ENCODE data around the gene RTN3. TPM values are rescaled to one million over a fixed set of nuclear protein-coding genes. Genes with fewer than 3 reads are reported as not detected.
"Not testable (repeated sequence)": the region's sequence is repeated elsewhere in the genome, so short reads cannot be mapped to it uniquely, and the experiment has no call there.

RTN3 gene, protein sequence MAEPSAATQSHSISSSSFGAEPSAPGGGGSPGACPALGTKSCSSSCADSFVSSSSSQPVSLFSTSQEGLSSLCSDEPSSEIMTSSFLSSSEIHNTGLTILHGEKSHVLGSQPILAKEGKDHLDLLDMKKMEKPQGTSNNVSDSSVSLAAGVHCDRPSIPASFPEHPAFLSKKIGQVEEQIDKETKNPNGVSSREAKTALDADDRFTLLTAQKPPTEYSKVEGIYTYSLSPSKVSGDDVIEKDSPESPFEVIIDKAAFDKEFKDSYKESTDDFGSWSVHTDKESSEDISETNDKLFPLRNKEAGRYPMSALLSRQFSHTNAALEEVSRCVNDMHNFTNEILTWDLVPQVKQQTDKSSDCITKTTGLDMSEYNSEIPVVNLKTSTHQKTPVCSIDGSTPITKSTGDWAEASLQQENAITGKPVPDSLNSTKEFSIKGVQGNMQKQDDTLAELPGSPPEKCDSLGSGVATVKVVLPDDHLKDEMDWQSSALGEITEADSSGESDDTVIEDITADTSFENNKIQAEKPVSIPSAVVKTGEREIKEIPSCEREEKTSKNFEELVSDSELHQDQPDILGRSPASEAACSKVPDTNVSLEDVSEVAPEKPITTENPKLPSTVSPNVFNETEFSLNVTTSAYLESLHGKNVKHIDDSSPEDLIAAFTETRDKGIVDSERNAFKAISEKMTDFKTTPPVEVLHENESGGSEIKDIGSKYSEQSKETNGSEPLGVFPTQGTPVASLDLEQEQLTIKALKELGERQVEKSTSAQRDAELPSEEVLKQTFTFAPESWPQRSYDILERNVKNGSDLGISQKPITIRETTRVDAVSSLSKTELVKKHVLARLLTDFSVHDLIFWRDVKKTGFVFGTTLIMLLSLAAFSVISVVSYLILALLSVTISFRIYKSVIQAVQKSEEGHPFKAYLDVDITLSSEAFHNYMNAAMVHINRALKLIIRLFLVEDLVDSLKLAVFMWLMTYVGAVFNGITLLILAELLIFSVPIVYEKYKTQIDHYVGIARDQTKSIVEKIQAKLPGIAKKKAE
- 10 to 100 TPM; 46.7 to 47.6 TPM for total RNA-seq

GRCh38 chr11:63681321-63682065 lies at the start of gene RTN3:
RTN3 (plus strand) TSS chr11:63681500; CDS start chr11:63681637, 137 bp downstream.
- Mint-ChIP-seq H3K36me3 (ENCODE audit: low read depth) (no peaks in the 10 kb centered on the region), H3K4me1 (ENCODE audit: low read depth) (peaks cover 22% of the 10 kb centered on the region), H3K27ac (peak within 1 kb of the TSS; percentile 86), H3K27me3 (ENCODE audit: low read depth) (no peaks in the 10 kb centered on the region), H3K9me3 (no peaks in the 10 kb centered on the region), H3K4me3 (peak within 1 kb of the TSS; percentile 91)
- peak; percentile 98 for DNase-seq
- intact Hi-C loops (cut with micrococcal nuclease): loop anchor here (1.0 to 10.0 kb wide), 2 partner anchors 10 to 1127 kb away; partner anchors contain the start of gene ATL3
- CTCF ChIA-PET: interaction anchor here (0.7 to 2.0 kb wide), 6 partner anchors 8 to 1007 kb away, joined by 3 to 8 read pairs (median 4); partner anchors contain the start of gene ATL3

GRCh38 chr11:63635762-63636465 lies 45.4 kb upstream of the RTN3 start:
- H3K4me3 Mint-ChIP-seq: no peak overlapping the region
- no peak overlapping the region for H3K27ac Mint-ChIP-seq
- H3K27me3 Mint-ChIP-seq (ENCODE audit: low read depth): no peaks in the 10 kb centered on the region
- intact Hi-C loops (cut with micrococcal nuclease): loop anchor here (1.0 to 5.0 kb wide), 4 partner anchors 84 to 601 kb away; no protein-coding TSS in a partner anchor
- peaks cover 13% of the 10 kb centered on the region for H3K4me1 Mint-ChIP-seq (ENCODE audit: low read depth)
- DNase-seq: peak; percentile 82
- CTCF ChIA-PET: interaction anchor here (0.6 to 8.3 kb wide), 9 partner anchors 8 to 423 kb away, joined by 3 to 93 read pairs (median 3); partner anchors contain the start of gene PLAAT5
- H3K9me3 Mint-ChIP-seq: no peaks in the 10 kb centered on the region
- peaks cover 12% of the 10 kb centered on the region for H3K36me3 Mint-ChIP-seq (ENCODE audit: low read depth)

DNA sequence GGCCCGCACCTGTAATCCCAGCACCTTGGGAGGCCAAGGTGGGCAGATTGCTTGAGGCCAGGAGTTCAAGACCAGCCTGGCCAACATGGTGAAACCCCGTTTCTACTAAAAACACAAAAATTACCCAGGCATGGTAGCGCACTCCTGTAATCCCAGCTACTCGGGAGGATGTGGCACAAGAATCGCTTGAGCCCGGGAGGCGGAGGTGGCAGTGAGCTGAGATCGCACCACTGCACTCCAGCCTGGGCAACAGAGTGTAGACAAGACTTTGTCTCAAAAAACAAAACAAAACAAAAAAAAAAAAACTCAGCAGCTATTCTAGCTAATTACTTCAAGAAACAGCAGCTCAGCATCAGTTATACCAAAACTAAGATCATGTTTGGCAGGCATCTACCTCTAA lies 42.9 kb upstream of the RTN3 start:
- not testable (repeated sequence) for H3K27ac Mint-ChIP-seq; H3K36me3 Mint-ChIP-seq (ENCODE audit: low read depth); H3K27me3 Mint-ChIP-seq (ENCODE audit: low read depth); DNase-seq; H3K4me1 Mint-ChIP-seq (ENCODE audit: low read depth); H3K4me3 Mint-ChIP-seq; H3K9me3 Mint-ChIP-seq
- CTCF ChIA-PET: interaction anchor here (0.6 to 8.3 kb wide), 18 partner anchors 10 to 511 kb away, joined by 3 to 93 read pairs (median 3); no protein-coding TSS in a partner anchor
- intact Hi-C loops (cut with micrococcal nuclease): loop anchor here (5.0 kb wide), 2 partner anchors 86 to 106 kb away; no protein-coding TSS in a partner anchor

GRCh38 chr11:63639199-63639832 lies 42.0 kb upstream of the RTN3 start:
- CTCF ChIA-PET: interaction anchor here (0.6 to 8.3 kb wide), 18 partner anchors 9 to 510 kb away, joined by 3 to 93 read pairs (median 3); no protein-coding TSS in a partner anchor
- H3K4me3 Mint-ChIP-seq: no peak overlapping the region

DNA sequence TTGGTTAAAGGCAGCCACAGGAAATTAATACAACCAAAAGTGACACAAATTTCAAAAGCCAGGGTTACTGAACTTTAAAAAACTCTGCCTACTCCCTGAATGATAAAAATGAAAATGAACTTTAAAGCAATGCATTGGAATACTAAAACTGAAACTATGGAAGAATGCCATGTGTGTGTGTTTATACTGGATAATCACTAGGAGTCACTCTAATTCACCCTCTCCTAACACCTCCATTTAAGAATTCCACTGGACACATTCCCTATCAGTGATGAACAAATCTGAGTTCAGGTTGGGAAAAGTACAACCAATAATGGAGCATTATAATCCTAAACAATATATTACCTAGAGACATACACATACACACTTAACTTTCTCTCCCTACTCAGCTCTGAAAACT lies 39.6 kb upstream of the RTN3 start:
- no peak overlapping the region for H3K4me3 Mint-ChIP-seq
- DNase-seq: no peak
- H3K9me3 Mint-ChIP-seq: no peaks in the 10 kb centered on the region
- H3K27me3 Mint-ChIP-seq (ENCODE audit: low read depth): no peaks in the 10 kb centered on the region
- intact Hi-C loops (cut with micrococcal nuclease): no loop called here
- no peak overlapping the region for H3K27ac Mint-ChIP-seq
- peaks cover 6% of the 10 kb centered on the region for H3K4me1 Mint-ChIP-seq (ENCODE audit: low read depth)
- H3K36me3 Mint-ChIP-seq (ENCODE audit: low read depth): peaks cover 10% of the 10 kb centered on the region
- CTCF ChIA-PET: interaction anchor here (1.0 kb wide), 1 partner anchor 162 kb away, joined by 7 read pairs; no protein-coding TSS in a partner anchor

More at GRCh38 chr11:63639199-63639832, 42.0 kb upstream of the RTN3 start:
- no peaks in the 10 kb centered on the region for H3K9me3 Mint-ChIP-seq
- no peaks in the 10 kb centered on the region for H3K27me3 Mint-ChIP-seq (ENCODE audit: low read depth)
- peaks cover 6% of the 10 kb centered on the region for H3K4me1 Mint-ChIP-seq (ENCODE audit: low read depth)
- peaks cover 12% of the 10 kb centered on the region for H3K36me3 Mint-ChIP-seq (ENCODE audit: low read depth)
- no peak for DNase-seq
- no peak overlapping the region for H3K27ac Mint-ChIP-seq
- intact Hi-C loops (cut with micrococcal nuclease): loop anchor here (1.0 to 5.0 kb wide), 3 partner anchors 87 to 107 kb away; no protein-coding TSS in a partner anchor

DNA sequence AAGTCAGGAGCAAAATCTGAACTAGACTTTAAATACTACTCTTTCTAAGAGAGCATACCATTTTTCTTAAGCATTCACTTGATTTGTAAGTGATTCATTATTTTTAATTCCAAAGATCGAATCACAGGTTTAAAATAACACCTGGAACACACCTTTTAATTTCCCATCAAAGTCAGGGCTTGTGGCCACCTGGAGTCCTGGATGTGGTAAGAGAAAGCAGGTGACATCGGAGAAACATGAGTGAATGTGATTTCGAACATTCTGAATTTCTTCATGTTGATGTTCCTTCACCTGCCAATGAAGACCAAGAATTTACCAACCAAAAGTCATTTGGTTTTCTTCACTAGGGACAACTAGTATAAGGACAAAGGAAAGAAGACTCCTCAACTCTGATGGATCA lies 38.1 kb upstream of the RTN3 start:
- H3K36me3 Mint-ChIP-seq (ENCODE audit: low read depth): peaks cover 12% of the 10 kb centered on the region
- intact Hi-C loops (cut with micrococcal nuclease): no loop called here
- DNase-seq: no peak
- CTCF ChIA-PET: interaction anchor here (0.6 to 1.8 kb wide), 2 partner anchors 95 to 193 kb away, joined by 4 to 8 read pairs; no protein-coding TSS in a partner anchor
- no peak overlapping the region for H3K27ac Mint-ChIP-seq
- H3K4me1 Mint-ChIP-seq (ENCODE audit: low read depth): peaks cover 2% of the 10 kb centered on the region
- H3K27me3 Mint-ChIP-seq (ENCODE audit: low read depth): no peaks in the 10 kb centered on the region
- H3K9me3 Mint-ChIP-seq: no peaks in the 10 kb centered on the region
- H3K4me3 Mint-ChIP-seq: no peak overlapping the region

DNA sequence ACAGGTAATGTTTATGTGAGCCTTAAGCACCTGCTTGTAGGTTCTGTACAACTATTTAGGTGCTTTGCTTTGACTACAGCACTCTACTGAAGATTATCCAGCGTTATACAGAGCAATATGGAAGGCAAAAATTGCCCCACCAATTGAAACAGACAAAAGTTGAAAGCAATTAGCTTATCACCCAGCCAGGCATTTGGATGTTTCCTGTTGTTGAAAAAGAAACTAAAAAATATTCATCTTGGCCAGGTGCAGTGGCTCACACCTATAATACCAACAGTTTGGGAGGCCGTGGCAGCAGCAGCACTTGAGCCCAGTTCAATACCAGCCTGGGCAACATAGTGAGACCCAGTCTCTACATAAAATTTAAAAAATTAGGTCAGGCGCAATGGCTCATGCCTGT lies 28.6 kb upstream of the RTN3 start:
- intact Hi-C loops (cut with micrococcal nuclease): no loop called here
- no peak for DNase-seq
- Mint-ChIP-seq H3K27me3 (ENCODE audit: low read depth) (no peaks in the 10 kb centered on the region), H3K9me3 (no peaks in the 10 kb centered on the region), H3K36me3 (ENCODE audit: low read depth) (peaks cover 19% of the 10 kb centered on the region), H3K4me1 (ENCODE audit: low read depth) (peaks cover 7% of the 10 kb centered on the region), H3K27ac (no peak overlapping the region), H3K4me3 (no peak overlapping the region)
- CTCF ChIA-PET: no interaction called here

DNA sequence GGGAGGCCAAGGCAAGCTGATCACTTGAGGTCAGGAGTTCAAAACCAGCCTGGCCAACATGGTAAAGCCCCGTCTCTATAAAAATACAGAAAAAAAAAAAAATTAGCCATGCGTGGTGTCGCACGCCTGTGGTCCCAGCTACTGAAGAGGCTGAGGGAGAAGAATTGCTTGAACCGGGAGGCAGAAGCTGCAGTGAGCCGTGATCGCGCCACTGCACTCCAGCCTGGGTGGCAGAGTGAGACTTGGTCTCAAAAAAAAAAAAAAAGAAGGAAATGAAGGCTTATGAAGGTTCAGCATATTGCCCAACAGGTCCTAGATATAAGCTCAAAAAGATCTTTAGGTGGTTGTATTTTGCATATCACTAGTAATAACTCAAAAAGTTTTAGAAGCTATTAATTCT lies 20.3 kb upstream of the RTN3 start:
- no peaks in the 10 kb centered on the region for H3K27me3 Mint-ChIP-seq (ENCODE audit: low read depth)
- no peak overlapping the region for H3K27ac Mint-ChIP-seq
- no peaks in the 10 kb centered on the region for H3K9me3 Mint-ChIP-seq
- H3K4me3 Mint-ChIP-seq: no peak overlapping the region
- CTCF ChIA-PET: interaction anchor here (0.6 kb wide), 1 partner anchor 611 kb away, joined by 3 read pairs; no protein-coding TSS in a partner anchor
- peaks cover 12% of the 10 kb centered on the region for H3K4me1 Mint-ChIP-seq (ENCODE audit: low read depth)
- peaks cover 5% of the 10 kb centered on the region for H3K36me3 Mint-ChIP-seq (ENCODE audit: low read depth)
- intact Hi-C loops (cut with micrococcal nuclease): no loop called here
- no peak for DNase-seq

GRCh38 chr11:63663809-63664208 lies 17.5 kb upstream of the RTN3 start:
- peaks cover 28% of the 10 kb centered on the region for H3K4me1 Mint-ChIP-seq (ENCODE audit: low read depth)
- no peaks in the 10 kb centered on the region for H3K27me3 Mint-ChIP-seq (ENCODE audit: low read depth)
- H3K27ac Mint-ChIP-seq: no peak overlapping the region
- intact Hi-C loops (cut with micrococcal nuclease): no loop called here
- CTCF ChIA-PET: no interaction called here
- H3K4me3 Mint-ChIP-seq: no peak overlapping the region
- no peaks in the 10 kb centered on the region for H3K36me3 Mint-ChIP-seq (ENCODE audit: low read depth)
- DNase-seq: no peak
- H3K9me3 Mint-ChIP-seq: no peaks in the 10 kb centered on the region

DNA sequence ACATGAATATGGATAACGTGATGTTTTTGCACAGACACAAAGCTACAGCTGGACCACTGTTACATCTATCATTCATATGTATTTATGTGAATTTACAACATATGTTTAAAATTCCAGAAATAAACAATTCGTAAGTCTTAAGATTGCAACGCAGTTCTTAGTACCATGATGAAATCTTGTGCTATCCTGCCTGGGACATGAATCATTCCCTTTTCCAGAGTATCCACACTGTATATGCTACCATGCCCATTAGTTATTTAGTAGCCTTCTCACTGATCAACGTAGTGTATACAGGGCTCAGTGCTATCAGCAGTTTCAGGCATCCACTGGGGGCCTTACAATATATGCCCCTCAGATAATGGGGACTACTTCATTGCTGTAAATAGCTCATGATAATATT lies 14.4 kb upstream of the RTN3 start:
- intact Hi-C loops (cut with micrococcal nuclease): no loop called here
- H3K27ac Mint-ChIP-seq: no peak overlapping the region
- H3K4me1 Mint-ChIP-seq (ENCODE audit: low read depth): peaks cover 42% of the 10 kb centered on the region
- no peaks in the 10 kb centered on the region for H3K9me3 Mint-ChIP-seq
- H3K4me3 Mint-ChIP-seq: no peak overlapping the region
- H3K36me3 Mint-ChIP-seq (ENCODE audit: low read depth): peaks cover 1% of the 10 kb centered on the region
- CTCF ChIA-PET: interaction anchor here (0.7 to 1.0 kb wide), 3 partner anchors 28 to 942 kb away, joined by 3 to 4 read pairs (median 3); no protein-coding TSS in a partner anchor
- no peak for DNase-seq
- no peaks in the 10 kb centered on the region for H3K27me3 Mint-ChIP-seq (ENCODE audit: low read depth)
